Stimulated activated naive CD8-positive, alpha-beta T cell treated with anti-CD3 and anti-CD28 coated beads, Interleukin-15, amount 100 ng/mL, for 72 hours (primary cell): ENCODE measurements around the gene LRRC30.

Experiments
- ATAC-seq: fragments of 150-1000 bp; cut with Tn5 transposase; 2 replicates; pipeline ENCODE4 v1.10.0; 2021; ENCODE audit warnings: mild to moderate bottlenecking, moderate library complexity
- DNase-seq, 2 donors: peaks; one replicate each; pipeline ENCODE4 v3.0.0; 2021 to 2022
- H3K27ac Mint-ChIP-seq, 2 donors: one replicate each; pipeline ENCODE4 v1.8.0; 2022; ENCODE audit warnings: mild to moderate bottlenecking in 2 of 2, mixed read lengths in 2 of 2, moderate library complexity in 2 of 2
- H3K27me3 Mint-ChIP-seq: one replicate; pipeline ENCODE4 v1.8.0; 2022; ENCODE audit warnings: mixed read lengths
- H3K4me1 Mint-ChIP-seq: one replicate; pipeline ENCODE4 v1.8.0; 2022; ENCODE audit warnings: mild to moderate bottlenecking, mixed read lengths
- H3K4me3 Mint-ChIP-seq, 2 donors: one replicate each; pipeline ENCODE4 v1.8.0; 2022; ENCODE audit warnings: mild to moderate bottlenecking in 2 of 2, mixed read lengths in 2 of 2, moderate library complexity in 1 of 2
- H3K9me3 Mint-ChIP-seq, 2 donors: one replicate each; pipeline ENCODE4 v1.8.0; 2022; ENCODE audit warnings: mixed read lengths in 2 of 2

Gene LRRC30

DNA sequence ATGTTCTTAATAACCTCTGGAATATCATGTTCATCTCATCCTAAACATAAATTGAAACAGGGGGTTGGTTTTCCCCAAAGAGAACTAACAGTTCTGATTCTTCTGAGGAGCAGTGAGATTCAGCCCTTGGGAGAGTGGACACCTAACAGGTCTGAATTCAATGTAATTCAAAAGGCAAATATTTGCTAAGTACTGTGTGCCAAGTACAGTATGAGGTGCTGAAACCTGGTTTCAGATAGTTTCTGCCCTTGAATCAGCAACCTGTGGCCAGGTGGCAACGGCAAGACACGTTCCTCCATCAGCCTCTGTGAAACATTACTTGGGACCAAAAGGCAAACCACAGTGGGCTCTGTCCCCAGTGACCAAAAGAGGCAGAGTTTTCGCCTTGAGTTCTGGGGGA, 1.3 kb downstream of the LRRC30 start:
- no peak overlapping the region for H3K27ac Mint-ChIP-seq
- DNase-seq (no peak), ATAC-seq (no peak)
- H3K27me3 Mint-ChIP-seq: no peaks in the 10 kb centered on the region
- H3K4me1 Mint-ChIP-seq: no peaks in the 10 kb centered on the region
- H3K4me3 Mint-ChIP-seq: no peak overlapping the region
- H3K9me3 Mint-ChIP-seq: no peaks in the 10 kb centered on the region

DNA sequence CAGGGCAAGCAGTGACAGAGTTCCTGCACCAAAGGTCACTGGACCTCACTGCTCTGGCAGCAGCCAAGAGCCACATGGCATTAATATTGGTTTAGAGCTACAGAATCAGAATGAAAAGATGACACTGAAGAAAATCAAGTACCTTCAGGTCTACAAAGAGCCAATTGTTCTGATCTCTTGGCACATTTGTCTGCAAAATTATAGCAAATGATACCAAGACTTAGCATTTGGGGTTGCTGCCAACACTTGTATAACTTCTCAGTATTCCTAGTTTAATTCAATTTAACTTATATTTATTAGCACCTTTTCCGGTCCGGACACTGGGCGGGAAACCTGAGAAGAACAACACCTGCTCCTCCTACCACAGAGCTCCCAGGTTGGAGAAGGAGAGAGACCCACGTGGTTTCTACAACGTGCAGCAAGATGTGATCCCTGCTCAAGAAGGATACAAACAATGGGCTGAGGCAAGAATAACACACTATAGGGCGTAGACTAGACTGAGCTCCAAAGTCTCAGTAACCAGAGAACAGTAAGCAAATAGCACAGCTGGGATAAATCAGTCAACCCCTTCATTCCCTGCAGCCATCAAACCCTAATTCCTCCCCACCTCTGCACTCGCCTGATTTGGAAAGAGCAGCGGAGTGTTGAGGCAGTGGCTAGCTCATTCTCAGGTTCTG, 2.4 kb downstream of the LRRC30 start:
- Mint-ChIP-seq H3K4me3 (no peak overlapping the region), H3K27me3 (no peaks in the 10 kb centered on the region), H3K27ac (no peak overlapping the region), H3K4me1 (no peaks in the 10 kb centered on the region), H3K9me3 (no peaks in the 10 kb centered on the region)
- DNase-seq: no peak
- no peak for ATAC-seq

DNA sequence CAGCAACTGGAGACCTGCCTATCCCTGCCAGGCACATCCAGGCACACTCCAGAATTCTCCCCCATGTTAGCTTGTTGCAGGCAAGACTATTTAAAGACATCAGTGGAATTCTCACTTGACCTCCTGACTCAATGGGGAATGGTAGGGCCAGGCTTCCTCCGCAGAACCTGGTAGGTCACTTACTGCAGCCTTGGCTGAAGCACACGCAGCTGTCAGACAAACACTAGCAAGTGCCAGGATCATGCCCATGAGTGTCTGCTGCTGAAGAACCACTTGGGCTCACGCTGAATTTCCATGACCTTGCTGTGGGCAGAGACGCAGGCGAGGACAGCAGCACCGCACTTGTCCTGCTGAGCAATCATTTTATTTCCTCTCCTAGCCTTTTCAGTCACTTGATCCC, 3.2 kb downstream of the LRRC30 start:
- ATAC-seq (no peak), DNase-seq (no peak)
- Mint-ChIP-seq H3K27me3 (no peaks in the 10 kb centered on the region), H3K9me3 (no peaks in the 10 kb centered on the region), H3K27ac (no peak overlapping the region), H3K4me3 (no peak overlapping the region), H3K4me1 (no peaks in the 10 kb centered on the region)

DNA sequence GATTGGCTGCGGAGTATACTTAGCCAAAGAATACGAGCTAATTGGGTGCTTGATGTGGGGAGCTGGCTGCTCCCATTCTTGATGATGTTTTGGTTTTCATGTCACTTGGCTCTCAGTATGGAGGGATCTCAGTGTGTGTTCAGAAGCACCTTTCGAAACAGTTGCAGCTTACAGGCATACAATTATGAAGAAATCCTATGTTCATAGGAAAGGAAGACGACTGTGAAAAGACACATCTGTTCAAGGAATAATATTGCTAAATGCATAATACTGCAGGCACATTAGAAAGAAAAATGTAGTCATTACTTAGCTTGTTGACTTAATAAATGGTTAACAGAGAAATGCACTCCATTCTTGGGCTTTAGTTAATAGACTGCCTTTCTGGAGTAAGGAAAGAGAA, 4.1 kb downstream of the LRRC30 start:
- H3K4me1 Mint-ChIP-seq: no peaks in the 10 kb centered on the region
- H3K9me3 Mint-ChIP-seq: no peaks in the 10 kb centered on the region
- H3K4me3 Mint-ChIP-seq: no peak overlapping the region
- DNase-seq (no peak), ATAC-seq (no peak)
- no peaks in the 10 kb centered on the region for H3K27me3 Mint-ChIP-seq
- H3K27ac Mint-ChIP-seq: no peak overlapping the region

DNA sequence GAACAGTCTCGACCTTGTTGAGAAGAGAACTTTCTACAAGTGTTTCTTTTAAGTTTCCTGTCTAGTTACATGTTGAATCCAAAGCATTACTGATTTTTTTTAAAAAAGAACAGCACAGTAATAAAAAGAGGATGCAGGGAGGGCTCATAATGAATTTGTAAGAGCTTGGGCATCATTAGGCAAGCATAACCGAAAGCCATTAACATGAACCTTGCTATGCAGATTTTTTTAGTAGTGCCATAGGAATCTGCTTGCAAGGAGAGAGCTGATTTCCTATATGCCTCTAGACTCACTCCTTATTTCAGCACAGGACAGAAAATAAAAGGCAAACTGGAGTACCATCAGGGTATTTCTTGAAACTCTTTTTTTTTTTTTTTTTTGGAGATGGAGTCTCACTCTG, 5.2 kb downstream of the LRRC30 start:
- Mint-ChIP-seq H3K4me3 (no peak overlapping the region), H3K27me3 (no peaks in the 10 kb centered on the region), H3K4me1 (no peaks in the 10 kb centered on the region), H3K27ac (no peak overlapping the region), H3K9me3 (peaks cover 4 to 5% of the 10 kb centered on the region in 2 donors)
- no peak for DNase-seq
- no peak for ATAC-seq

DNA sequence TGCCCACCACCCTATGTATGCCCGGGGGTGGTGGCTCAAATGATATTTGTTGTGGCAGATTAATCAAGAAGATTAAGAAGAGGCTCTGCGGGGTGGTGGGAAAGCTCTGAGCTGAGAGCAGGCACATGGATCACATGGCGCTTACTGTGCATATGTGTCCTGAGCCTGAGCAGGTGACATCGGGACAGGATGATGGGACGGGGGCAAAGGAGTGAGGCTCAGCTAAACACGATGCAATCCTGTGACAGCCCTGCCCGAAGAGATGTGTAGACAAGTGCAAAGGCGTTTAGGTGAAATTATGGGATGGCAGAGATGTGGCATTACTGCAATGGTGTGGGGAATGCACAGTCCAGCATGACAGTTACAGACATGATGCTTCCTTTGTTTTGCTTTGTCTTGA, 6.0 kb downstream of the LRRC30 start:
- no peaks in the 10 kb centered on the region for H3K4me1 Mint-ChIP-seq
- H3K27ac Mint-ChIP-seq: no peak overlapping the region
- H3K9me3 Mint-ChIP-seq: peaks cover 5 to 7% of the 10 kb centered on the region in 2 donors
- ATAC-seq (no peak), DNase-seq (no peak)
- H3K4me3 Mint-ChIP-seq: no peak overlapping the region
- H3K27me3 Mint-ChIP-seq: no peaks in the 10 kb centered on the region

DNA sequence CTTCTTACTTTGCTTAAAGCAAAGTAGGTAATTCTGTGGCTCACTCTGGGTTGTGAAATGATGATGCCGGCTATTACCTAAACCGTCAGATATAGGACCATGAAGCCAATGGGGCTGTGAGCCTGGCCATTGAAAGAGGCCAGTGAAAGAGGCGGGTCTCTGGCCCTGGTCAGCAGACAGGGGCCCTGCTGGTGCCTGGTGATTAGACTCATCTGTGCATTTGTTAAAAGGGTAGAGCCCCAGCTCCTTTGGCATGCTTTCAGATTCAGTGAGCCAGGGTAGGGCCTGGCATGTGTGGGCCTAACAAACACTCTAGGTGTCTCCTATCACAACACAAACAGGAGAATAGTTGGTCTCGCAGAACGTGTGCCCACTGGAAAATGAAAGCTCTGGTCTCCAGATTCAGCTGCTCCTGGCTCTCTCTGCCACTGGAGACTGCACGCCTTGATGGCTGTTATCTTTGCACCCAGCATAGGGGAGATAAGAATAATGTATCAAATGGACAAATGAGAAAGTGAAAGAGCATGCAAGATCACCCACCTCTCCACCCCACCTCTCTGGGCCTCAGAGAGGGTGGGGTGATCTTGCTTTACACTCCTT, 6.9 kb downstream of the LRRC30 start:
- Mint-ChIP-seq H3K27ac (no peak overlapping the region), H3K4me1 (no peaks in the 10 kb centered on the region), H3K4me3 (no peak overlapping the region), H3K27me3 (no peaks in the 10 kb centered on the region), H3K9me3 (peaks cover 5 to 7% of the 10 kb centered on the region in 2 donors)
- DNase-seq (no peak), ATAC-seq (no peak)

DNA sequence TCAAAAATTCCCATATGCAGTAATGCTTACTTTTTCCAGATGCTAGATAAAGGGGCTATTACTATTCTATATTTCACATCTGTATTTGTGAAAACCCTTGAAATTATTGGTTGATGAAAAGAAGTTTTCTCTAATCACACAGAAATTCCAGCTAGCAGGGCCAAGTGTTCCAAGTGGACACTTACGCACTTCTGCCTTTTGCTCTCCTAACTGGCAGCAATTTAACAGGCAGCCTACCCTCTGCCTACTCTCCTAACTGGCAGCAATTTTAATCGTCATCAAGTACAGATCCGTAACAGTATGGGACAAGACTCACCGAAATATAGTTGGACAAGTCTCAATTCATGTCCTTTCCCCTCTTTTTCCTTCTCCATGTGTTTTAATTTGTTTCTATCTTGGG, 12.0 kb downstream of the LRRC30 start:
- Mint-ChIP-seq H3K27me3 (no peaks in the 10 kb centered on the region), H3K9me3 (peaks cover 7 to 15% of the 10 kb centered on the region in 2 donors), H3K4me1 (no peaks in the 10 kb centered on the region), H3K4me3 (no peak overlapping the region), H3K27ac (no peak overlapping the region)
- ATAC-seq (no peak), DNase-seq (no peak)

DNA sequence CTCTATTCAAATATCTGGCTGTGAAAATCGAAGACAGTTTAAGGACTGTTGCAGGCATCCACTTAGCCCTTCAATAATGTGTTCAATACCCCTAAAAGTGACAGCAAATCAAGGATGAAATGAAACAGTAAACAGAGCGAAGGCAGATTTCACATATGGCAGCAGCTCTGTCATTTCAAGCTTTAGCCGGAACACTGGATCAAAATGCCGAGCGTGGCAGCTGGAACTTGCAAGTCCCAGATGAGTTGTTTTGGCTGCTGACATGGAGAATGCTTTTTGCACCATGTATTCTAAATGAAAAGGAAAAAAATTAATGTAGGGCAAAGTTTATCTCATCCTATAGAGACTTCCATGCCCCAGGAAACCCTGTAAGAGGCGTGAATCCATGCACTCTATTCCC, 18.0 kb downstream of the LRRC30 start:
- H3K9me3 Mint-ChIP-seq: peaks cover 5 to 6% of the 10 kb centered on the region in 2 donors
- H3K27ac Mint-ChIP-seq: peak overlapping the region in 1 of 2 donors; percentile 14
- no peaks in the 10 kb centered on the region for H3K4me1 Mint-ChIP-seq
- no peak for ATAC-seq
- DNase-seq: no peak
- H3K27me3 Mint-ChIP-seq: no peaks in the 10 kb centered on the region
- no peak overlapping the region for H3K4me3 Mint-ChIP-seq

DNA sequence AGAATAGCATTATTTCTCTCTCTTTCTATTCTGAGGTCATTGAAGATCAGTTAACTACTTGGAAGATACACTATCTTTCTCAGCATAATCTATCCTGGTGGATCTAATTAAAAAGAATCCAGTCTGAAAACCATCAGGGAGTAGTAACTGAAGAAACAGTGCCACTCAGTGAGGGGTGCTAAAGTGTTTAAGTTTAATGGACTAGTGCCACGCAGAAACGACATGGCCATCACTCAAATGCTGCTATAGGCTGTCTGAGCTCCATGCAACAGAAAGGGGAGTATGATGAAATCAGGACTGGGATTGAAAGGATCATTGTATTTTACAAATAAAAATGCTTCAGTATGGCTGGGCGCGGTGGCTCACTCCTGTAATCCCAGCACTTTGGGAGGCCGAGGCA, 23.3 kb downstream of the LRRC30 start:
- DNase-seq: no peak
- no peak overlapping the region for H3K4me3 Mint-ChIP-seq
- H3K4me1 Mint-ChIP-seq: no peaks in the 10 kb centered on the region
- no peaks in the 10 kb centered on the region for H3K27me3 Mint-ChIP-seq
- no peaks in the 10 kb centered on the region for H3K9me3 Mint-ChIP-seq
- H3K27ac Mint-ChIP-seq: no peak overlapping the region
- no peak for ATAC-seq

DNA sequence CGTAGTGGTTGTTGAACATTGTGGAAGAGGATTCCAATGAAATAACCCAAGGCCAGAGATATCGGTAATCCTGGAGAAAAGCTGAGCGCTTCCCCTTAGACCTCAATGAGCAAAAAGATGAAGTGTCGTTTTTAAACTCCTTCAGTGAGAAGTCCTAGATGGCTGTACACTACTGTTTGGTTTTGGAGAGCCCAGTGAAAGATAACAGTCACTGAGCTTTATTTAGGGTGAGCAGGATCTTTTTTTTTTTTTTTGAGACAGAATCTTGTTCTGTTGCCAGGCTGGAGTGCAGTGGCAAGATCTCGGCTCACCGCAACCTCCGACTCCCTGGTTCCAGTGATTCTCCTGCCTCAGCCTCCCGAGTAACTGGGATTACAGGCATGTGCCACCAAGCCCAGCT, 24.2 kb downstream of the LRRC30 start:
- no peaks in the 10 kb centered on the region for H3K9me3 Mint-ChIP-seq
- no peak overlapping the region for H3K27ac Mint-ChIP-seq
- H3K27me3 Mint-ChIP-seq: no peaks in the 10 kb centered on the region
- H3K4me1 Mint-ChIP-seq: no peaks in the 10 kb centered on the region
- DNase-seq (no peak), ATAC-seq (no peak)
- no peak overlapping the region for H3K4me3 Mint-ChIP-seq

DNA sequence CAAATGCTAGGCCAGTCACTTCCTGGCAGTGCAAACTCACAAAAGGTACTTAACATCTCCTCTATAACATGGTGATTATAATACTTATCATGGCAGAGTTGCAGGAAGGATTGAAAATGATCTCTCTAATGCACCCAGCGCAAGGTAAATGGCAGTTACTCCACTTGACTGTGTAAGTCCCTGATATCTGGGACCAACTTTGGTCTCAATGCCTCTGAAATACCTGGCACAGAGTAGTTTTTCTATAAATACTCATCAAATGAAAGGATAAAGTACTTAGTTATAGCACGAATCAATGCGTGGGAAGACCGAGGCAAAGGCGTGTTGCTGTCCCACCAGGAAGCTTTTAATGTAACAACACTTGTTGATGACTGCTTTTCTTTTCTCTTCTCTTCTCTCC, 24.8 kb downstream of the LRRC30 start:
- no peak for ATAC-seq
- no peak for DNase-seq
- Mint-ChIP-seq H3K4me1 (no peaks in the 10 kb centered on the region), H3K9me3 (no peaks in the 10 kb centered on the region), H3K27me3 (no peaks in the 10 kb centered on the region), H3K27ac (no peak overlapping the region), H3K4me3 (no peak overlapping the region)

DNA sequence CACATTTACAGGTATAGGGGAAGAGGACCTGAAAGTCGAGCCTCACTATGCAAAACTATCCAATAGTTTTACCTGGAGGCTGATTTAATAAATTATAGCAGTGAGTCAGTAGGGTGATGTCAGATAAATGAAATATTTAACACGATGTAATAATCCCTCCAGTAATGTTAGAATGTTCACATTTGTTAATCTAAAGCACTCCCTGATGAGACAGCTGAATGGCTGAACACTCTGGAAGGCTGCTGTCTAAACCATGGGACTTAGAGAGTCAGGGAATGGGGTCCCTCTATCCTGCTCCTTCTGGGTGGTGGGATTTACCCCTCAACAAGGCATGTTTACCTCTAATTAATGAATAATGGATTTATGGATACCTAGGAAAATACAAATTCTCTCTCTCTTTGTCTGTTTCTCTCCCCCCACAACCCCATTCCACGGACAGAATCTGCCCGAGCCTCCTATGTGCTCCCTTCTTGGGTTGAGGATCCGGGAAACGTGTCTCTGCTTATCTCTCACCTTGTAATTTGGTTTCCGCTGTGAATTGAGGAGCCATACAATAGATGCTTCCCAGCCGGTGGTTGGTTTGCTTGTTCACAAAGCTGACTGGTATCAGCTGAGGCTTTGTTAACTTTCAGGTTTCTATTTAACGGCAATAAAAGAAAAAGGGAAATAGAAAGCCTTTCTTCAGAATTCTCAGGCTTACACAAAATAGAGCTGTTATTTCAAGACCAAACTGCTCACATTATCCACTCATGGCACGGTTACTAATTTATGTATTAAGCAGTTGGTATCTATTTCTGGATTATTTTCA, 25.9 kb downstream of the LRRC30 start:
- ATAC-seq: no peak
- Mint-ChIP-seq H3K4me3 (no peak overlapping the region), H3K4me1 (no peaks in the 10 kb centered on the region), H3K9me3 (no peaks in the 10 kb centered on the region), H3K27me3 (no peaks in the 10 kb centered on the region), H3K27ac (no peak overlapping the region)
- no peak for DNase-seq

DNA sequence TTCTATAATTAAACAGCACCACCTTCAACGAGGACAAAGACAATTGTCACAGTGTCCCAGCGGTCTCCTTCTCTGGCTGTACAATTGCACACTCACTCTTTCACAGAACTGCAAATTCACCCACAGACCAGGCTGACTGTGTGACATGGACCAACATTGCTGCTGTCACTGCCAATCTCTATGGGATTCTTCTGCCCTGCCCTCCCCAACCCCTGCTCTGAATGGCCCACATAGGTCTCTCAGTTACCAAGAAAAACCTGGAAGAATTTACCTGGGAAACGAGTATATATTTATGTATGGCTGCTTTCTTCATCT, 26.5 kb downstream of the LRRC30 start:
- H3K4me1 Mint-ChIP-seq: no peaks in the 10 kb centered on the region
- DNase-seq: no peak

DNA sequence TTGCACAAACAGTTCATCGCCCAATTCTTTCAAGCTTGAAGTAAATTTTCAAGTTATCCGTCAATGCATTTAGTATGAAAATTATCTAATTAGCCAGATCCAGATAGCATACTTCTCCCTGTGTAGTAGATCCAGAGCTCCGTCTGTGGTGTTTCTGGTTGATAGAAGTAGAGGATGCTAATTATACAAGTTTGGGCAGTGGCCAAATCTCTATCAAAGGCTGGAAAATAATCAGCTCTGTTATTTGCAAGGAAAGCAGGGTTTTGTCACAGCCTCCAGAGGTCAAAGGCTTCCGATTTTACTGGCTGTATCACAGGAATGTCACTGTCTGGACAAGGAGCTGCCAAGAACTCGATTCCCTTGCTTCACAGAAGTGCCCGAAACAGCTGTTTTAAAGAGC, 28.6 kb downstream of the LRRC30 start:
- no peaks in the 10 kb centered on the region for H3K4me1 Mint-ChIP-seq
- DNase-seq: no peak
- ATAC-seq: no peak
- H3K27ac Mint-ChIP-seq: no peak overlapping the region
- no peaks in the 10 kb centered on the region for H3K27me3 Mint-ChIP-seq
- H3K4me3 Mint-ChIP-seq: no peak overlapping the region
- peaks cover 0 to 12% of the 10 kb centered on the region in 2 donors for H3K9me3 Mint-ChIP-seq

More for the DNA sequence above, 26.5 kb downstream of the LRRC30 start:
- Mint-ChIP-seq H3K4me3 (no peak overlapping the region), H3K27me3 (no peaks in the 10 kb centered on the region), H3K27ac (no peak overlapping the region), H3K9me3 (no peaks in the 10 kb centered on the region)
- ATAC-seq: no peak

DNA sequence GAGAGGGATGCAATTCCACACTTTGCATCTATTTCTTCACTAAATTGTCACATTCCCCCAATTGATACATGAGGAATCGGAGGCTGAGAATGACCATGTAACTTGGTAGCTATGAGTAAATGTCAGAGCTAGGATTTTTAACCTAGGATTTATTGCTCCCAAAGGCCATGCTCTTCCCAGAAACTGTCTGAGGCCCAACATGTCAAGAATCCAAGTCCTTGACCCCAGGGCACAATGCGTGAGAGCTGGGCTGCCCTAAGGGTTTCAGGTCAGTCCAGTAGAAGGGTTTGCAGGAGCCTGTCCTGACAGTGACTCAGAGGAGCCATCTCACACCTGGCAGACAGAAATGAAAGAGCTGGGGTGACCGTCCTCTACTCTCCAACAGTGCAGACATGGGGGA, 30.3 kb downstream of the LRRC30 start:
- Mint-ChIP-seq H3K27me3 (no peaks in the 10 kb centered on the region), H3K4me1 (no peaks in the 10 kb centered on the region), H3K27ac (no peak overlapping the region), H3K9me3 (peaks cover 0 to 15% of the 10 kb centered on the region in 2 donors), H3K4me3 (no peak overlapping the region)
- DNase-seq (no peak), ATAC-seq (no peak)
